ENCODE measurements around the gene EPB41L3. TPM values are rescaled to one million over a fixed set of nuclear protein-coding genes. Genes with fewer than 3 reads are reported as not detected.

EPB41L3 gene
- total and polyA plus RNA-seq, 4 donors = 6.5 to 116 (median 43.7) TPM

DNA sequence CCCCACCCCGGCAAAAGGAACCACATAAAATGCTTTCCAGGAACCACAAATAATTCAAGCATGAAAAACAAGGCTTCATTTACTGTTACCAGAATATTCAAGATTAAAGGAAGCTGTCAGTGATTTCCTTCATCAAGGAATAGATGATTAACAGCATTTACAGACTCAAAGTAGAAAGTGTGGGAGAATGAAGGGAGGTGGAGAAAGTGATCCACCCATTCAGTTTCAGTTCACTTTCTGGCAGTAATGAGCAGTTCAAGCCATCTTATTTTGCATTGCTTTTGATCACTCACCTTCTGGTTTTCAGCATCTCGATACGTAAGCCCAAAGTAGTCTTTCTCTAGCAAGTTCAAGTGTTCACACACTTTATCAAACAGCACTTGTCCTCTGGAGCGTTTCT is 99.0 kb downstream of the EPB41L3 start:
- H3K27me3 ChIP-seq (ENCODE audit: control insufficient read depth in 1 of 2, insufficient read depth in 2 of 2, low read length in 1 of 2) = no peaks in the 10 kb centered on the region
- H3K4me3 ChIP-seq (ENCODE audit: low read length in 2 of 2) = no peak overlapping the region
- DNase-seq (no peak), ATAC-seq (ENCODE audit: low FRiP score) (no peak)
- H3K36me3 ChIP-seq (ENCODE audit: control insufficient read depth in 1 of 2, insufficient read depth in 2 of 2, low read length in 1 of 2) = no peaks in the 10 kb centered on the region
- no peaks in the 10 kb centered on the region for H3K4me1 ChIP-seq (ENCODE audit: control insufficient read depth in 1 of 2, insufficient read depth in 2 of 2, low read length in 2 of 2)
- WGBS, 2 donors = 85% methylated on average over 4 of the region's 4 CpGs
- intact Hi-C loops (cut with DNase I) = no loop called here
- peaks cover 2% of the 10 kb centered on the region for H3K9me3 ChIP-seq (ENCODE audit: control insufficient read depth, low read length)
- H3K27ac ChIP-seq (ENCODE audit: low read depth in 1 of 2, low read length in 2 of 2) = no peak overlapping the region

- ATAC-seq (ENCODE audit: low FRiP score) = no peak
- H3K9me3 ChIP-seq (ENCODE audit: control insufficient read depth, low read length) = peaks cover 2% of the 10 kb centered on the region
- no peaks in the 10 kb centered on the region for H3K4me1 ChIP-seq (ENCODE audit: control insufficient read depth in 1 of 2, insufficient read depth in 2 of 2, low read length in 2 of 2)
- H3K27ac ChIP-seq (ENCODE audit: low read depth in 1 of 2, low read length in 2 of 2) = no peak overlapping the region
- H3K36me3 ChIP-seq (ENCODE audit: control insufficient read depth in 1 of 2, insufficient read depth in 2 of 2, low read length in 1 of 2) = no peaks in the 10 kb centered on the region
- intact Hi-C loops (cut with DNase I) = no loop called here
- no peak for DNase-seq
- H3K27me3 ChIP-seq (ENCODE audit: control insufficient read depth in 1 of 2, insufficient read depth in 2 of 2, low read length in 1 of 2) = no peaks in the 10 kb centered on the region
- WGBS, 2 donors = 52 to 72% methylated on average over 3 of the region's 3 CpGs
- no peak overlapping the region for H3K4me3 ChIP-seq (ENCODE audit: low read length in 2 of 2)
Observed at GRCh38 chr18:5444269-5444668, 99.5 kb downstream of the EPB41L3 start.

DNA sequence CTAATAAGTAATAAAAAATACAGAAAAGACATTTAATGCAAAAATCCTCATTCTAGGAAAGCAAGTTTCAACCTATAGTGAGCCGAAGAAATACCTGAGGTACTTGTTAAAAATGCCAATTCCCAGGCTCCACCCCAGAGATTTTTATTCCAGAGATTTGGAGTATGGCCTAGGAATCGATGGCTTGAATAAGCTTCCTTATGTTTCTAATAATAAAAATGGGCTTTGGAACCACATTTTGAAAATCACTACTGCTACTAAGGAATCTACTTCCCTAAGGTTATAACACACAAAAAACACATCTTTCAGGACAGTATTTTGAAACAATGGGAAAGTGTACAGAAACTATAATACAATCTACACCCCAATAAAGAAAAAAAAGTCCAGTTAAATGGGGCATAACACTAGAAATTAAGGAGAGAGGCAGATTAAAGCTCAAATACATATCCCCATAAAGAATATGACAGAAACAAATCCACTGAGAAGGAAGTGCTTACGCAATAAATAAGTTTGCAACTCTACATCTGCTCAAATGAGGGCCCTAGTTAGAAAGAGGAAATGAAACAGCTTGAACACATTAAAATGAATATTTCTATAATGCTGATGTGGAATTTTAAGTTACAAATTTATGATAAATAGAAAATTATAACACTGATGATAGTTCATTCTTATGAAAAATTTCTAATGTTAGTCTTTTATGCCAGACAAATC is 103.7 kb downstream of the EPB41L3 start:
- H3K9me3 ChIP-seq (ENCODE audit: control insufficient read depth, low read length) = no peaks in the 10 kb centered on the region
- WGBS, 2 donors = 73 to 77% methylated on average over 3 of the region's 3 CpGs
- no peaks in the 10 kb centered on the region for H3K27me3 ChIP-seq (ENCODE audit: control insufficient read depth in 1 of 2, insufficient read depth in 2 of 2, low read length in 1 of 2)
- no peaks in the 10 kb centered on the region for H3K36me3 ChIP-seq (ENCODE audit: control insufficient read depth in 1 of 2, insufficient read depth in 2 of 2, low read length in 1 of 2)
- H3K4me1 ChIP-seq (ENCODE audit: control insufficient read depth in 1 of 2, insufficient read depth in 2 of 2, low read length in 2 of 2) = no peaks in the 10 kb centered on the region
- ATAC-seq (ENCODE audit: low FRiP score) (no peak), DNase-seq (no peak)
- intact Hi-C loops (cut with DNase I) = no loop called here
- H3K4me3 ChIP-seq (ENCODE audit: low read length in 2 of 2) = no peak overlapping the region
- H3K27ac ChIP-seq (ENCODE audit: low read depth in 1 of 2, low read length in 2 of 2) = no peak overlapping the region

- Histone ChIP-seq H3K27me3 (ENCODE audit: control insufficient read depth in 1 of 2, insufficient read depth in 2 of 2, low read length in 1 of 2) (no peaks in the 10 kb centered on the region), H3K4me1 (ENCODE audit: control insufficient read depth in 1 of 2, insufficient read depth in 2 of 2, low read length in 2 of 2) (no peaks in the 10 kb centered on the region), H3K36me3 (ENCODE audit: control insufficient read depth in 1 of 2, insufficient read depth in 2 of 2, low read length in 1 of 2) (no peaks in the 10 kb centered on the region), H3K4me3 (ENCODE audit: low read length in 2 of 2) (no peak overlapping the region), H3K9me3 (ENCODE audit: control insufficient read depth, low read length) (no peaks in the 10 kb centered on the region), H3K27ac (ENCODE audit: low read depth in 1 of 2, low read length in 2 of 2) (no peak overlapping the region)
- ATAC-seq (ENCODE audit: low FRiP score) = no peak
- no peak for DNase-seq
- intact Hi-C loops (cut with DNase I) = no loop called here
- WGBS, 2 donors = 74 to 81% methylated on average over 4 of the region's 4 CpGs
Observed at GRCh38 chr18:5434425-5434824, 109.4 kb downstream of the EPB41L3 start.

DNA sequence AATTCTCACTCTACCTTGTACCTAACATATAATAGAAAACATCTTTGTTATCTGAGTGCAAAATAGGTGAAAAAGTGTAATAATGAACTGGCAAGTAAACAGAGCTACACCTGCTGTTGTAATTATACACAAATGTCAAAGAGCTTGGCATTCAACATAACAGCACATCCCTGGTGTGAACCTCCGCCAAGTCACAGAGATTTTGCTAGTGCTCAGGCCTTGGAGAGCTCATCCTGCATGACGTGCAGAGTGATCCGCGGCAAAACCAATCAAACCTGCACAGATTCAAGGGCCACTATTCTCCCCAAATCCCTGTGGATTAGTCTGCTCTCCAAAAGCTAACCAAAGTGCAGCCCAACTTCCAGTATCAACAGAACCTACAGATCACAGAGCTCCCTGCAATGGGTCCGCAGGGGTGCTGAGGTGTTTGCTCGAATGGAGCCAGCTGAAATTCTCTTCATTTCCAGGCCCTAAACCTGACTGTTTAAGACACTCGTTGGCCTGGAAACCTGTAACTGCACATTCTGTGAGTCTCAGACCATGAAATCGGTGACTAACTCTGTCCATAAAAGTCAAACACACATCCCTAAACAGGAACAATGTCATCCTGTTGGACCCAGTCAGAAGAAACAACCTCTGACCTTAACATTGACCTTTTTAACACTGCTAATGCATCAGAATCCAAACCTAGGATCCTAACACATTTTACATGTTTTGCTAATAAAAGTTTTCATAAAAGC is 111.8 kb downstream of the EPB41L3 start:
- no peaks in the 10 kb centered on the region for H3K27me3 ChIP-seq (ENCODE audit: control insufficient read depth in 1 of 2, insufficient read depth in 2 of 2, low read length in 1 of 2)
- H3K27ac ChIP-seq (ENCODE audit: low read depth in 1 of 2, low read length in 2 of 2) = no peak overlapping the region
- H3K36me3 ChIP-seq (ENCODE audit: control insufficient read depth in 1 of 2, insufficient read depth in 2 of 2, low read length in 1 of 2) = no peaks in the 10 kb centered on the region
- H3K9me3 ChIP-seq (ENCODE audit: control insufficient read depth, low read length) = no peaks in the 10 kb centered on the region
- intact Hi-C loops (cut with DNase I) = no loop called here
- DNase-seq (no peak), ATAC-seq (ENCODE audit: low FRiP score) (no peak)
- WGBS, 2 donors = 69 to 76% methylated on average over 8 of the region's 8 CpGs
- H3K4me3 ChIP-seq (ENCODE audit: low read length in 2 of 2) = no peak overlapping the region
- no peaks in the 10 kb centered on the region for H3K4me1 ChIP-seq (ENCODE audit: control insufficient read depth in 1 of 2, insufficient read depth in 2 of 2, low read length in 2 of 2)

- no peaks in the 10 kb centered on the region for H3K27me3 ChIP-seq (ENCODE audit: control insufficient read depth in 1 of 2, insufficient read depth in 2 of 2, low read length in 1 of 2)
- H3K4me3 ChIP-seq (ENCODE audit: low read length in 2 of 2) = no peak overlapping the region
- 79 to 84% methylated on average over 7 of the region's 7 CpGs for WGBS, 2 donors
- H3K9me3 ChIP-seq (ENCODE audit: control insufficient read depth, low read length) = no peaks in the 10 kb centered on the region
- DNase-seq (no peak), ATAC-seq (ENCODE audit: low FRiP score) (no peak)
- H3K4me1 ChIP-seq (ENCODE audit: control insufficient read depth in 1 of 2, insufficient read depth in 2 of 2, low read length in 2 of 2) = no peaks in the 10 kb centered on the region
- H3K27ac ChIP-seq (ENCODE audit: low read depth in 1 of 2, low read length in 2 of 2) = no peak overlapping the region
- intact Hi-C loops (cut with DNase I) = no loop called here
- H3K36me3 ChIP-seq (ENCODE audit: control insufficient read depth in 1 of 2, insufficient read depth in 2 of 2, low read length in 1 of 2) = no peaks in the 10 kb centered on the region
Observed at GRCh38 chr18:5430131-5430530, 113.7 kb downstream of the EPB41L3 start.

DNA sequence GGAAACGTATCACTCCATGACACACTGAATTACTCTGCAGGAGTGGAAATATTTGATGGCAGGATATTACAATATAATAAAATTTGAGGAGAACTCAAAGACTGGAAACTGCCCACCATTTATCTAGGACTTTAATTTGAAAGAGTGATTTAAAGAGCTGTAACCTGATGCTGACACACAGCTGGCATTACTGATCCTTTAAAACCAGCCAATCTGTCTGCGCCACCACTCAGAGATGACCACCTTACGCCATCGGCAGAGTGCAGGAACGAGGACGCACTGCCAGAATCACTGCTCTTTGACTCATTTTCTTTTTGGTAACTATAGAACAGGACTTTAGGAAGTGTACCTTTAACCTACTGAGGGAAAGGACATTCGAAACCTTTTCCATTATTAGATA is 114.1 kb downstream of the EPB41L3 start:
- H3K4me1 ChIP-seq (ENCODE audit: control insufficient read depth in 1 of 2, insufficient read depth in 2 of 2, low read length in 2 of 2) = no peaks in the 10 kb centered on the region

DNA sequence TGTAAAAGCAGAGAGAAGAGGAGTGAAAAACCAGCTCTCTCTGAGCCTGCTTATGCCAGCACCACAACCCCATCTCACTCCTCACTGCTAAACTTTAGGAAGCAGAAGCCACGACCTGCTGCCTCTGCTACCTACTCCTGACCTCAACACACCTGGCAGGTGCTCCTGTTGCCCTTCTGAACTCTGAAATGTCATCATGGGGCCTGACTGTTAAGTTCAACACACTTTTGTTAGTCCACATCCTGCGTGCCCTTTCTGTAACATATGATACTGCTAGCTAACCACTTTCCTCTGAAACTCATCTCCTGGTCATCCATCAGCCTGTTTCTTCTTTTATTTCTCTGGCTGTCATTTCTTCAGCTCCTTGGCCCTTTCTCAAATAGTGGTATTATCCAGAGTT is 118.1 kb downstream of the EPB41L3 start:
- H3K4me3 ChIP-seq (ENCODE audit: low read length in 2 of 2) = no peak overlapping the region
- H3K27ac ChIP-seq (ENCODE audit: low read depth in 1 of 2, low read length in 2 of 2) = no peak overlapping the region
- 70 to 77% methylated on average over 2 of the region's 2 CpGs for WGBS, 2 donors
- H3K36me3 ChIP-seq (ENCODE audit: control insufficient read depth in 1 of 2, insufficient read depth in 2 of 2, low read length in 1 of 2) = no peaks in the 10 kb centered on the region
- intact Hi-C loops (cut with DNase I) = no loop called here
- DNase-seq = no peak
- no peaks in the 10 kb centered on the region for H3K4me1 ChIP-seq (ENCODE audit: control insufficient read depth in 1 of 2, insufficient read depth in 2 of 2, low read length in 2 of 2)
- no peaks in the 10 kb centered on the region for H3K9me3 ChIP-seq (ENCODE audit: control insufficient read depth, low read length)
- no peak for ATAC-seq (ENCODE audit: low FRiP score)
- no peaks in the 10 kb centered on the region for H3K27me3 ChIP-seq (ENCODE audit: control insufficient read depth in 1 of 2, insufficient read depth in 2 of 2, low read length in 1 of 2)

More for the DNA sequence above, 114.1 kb downstream of the EPB41L3 start:
- ATAC-seq (ENCODE audit: low FRiP score) = no peak
- Histone ChIP-seq H3K4me3 (ENCODE audit: low read length in 2 of 2) (no peak overlapping the region), H3K36me3 (ENCODE audit: control insufficient read depth in 1 of 2, insufficient read depth in 2 of 2, low read length in 1 of 2) (no peaks in the 10 kb centered on the region), H3K27ac (ENCODE audit: low read depth in 1 of 2, low read length in 2 of 2) (no peak overlapping the region), H3K9me3 (ENCODE audit: control insufficient read depth, low read length) (no peaks in the 10 kb centered on the region), H3K27me3 (ENCODE audit: control insufficient read depth in 1 of 2, insufficient read depth in 2 of 2, low read length in 1 of 2) (no peaks in the 10 kb centered on the region)
- WGBS, 2 donors = 82 to 86% methylated on average over 7 of the region's 7 CpGs
- no peak for DNase-seq
- intact Hi-C loops (cut with DNase I) = no loop called here

Measured in aorta (tissue), 5 donors.